ENCODE data around the gene P2RX4. TPM values are rescaled to one million over a fixed set of nuclear protein-coding genes. Genes with fewer than 3 reads are reported as not detected.

P2RX4 gene
- polyA plus RNA-seq, 1 donor (not counting 4 experiments of a cell fraction or from before 2014, with no cell fraction given): 5.1 TPM

DNA sequence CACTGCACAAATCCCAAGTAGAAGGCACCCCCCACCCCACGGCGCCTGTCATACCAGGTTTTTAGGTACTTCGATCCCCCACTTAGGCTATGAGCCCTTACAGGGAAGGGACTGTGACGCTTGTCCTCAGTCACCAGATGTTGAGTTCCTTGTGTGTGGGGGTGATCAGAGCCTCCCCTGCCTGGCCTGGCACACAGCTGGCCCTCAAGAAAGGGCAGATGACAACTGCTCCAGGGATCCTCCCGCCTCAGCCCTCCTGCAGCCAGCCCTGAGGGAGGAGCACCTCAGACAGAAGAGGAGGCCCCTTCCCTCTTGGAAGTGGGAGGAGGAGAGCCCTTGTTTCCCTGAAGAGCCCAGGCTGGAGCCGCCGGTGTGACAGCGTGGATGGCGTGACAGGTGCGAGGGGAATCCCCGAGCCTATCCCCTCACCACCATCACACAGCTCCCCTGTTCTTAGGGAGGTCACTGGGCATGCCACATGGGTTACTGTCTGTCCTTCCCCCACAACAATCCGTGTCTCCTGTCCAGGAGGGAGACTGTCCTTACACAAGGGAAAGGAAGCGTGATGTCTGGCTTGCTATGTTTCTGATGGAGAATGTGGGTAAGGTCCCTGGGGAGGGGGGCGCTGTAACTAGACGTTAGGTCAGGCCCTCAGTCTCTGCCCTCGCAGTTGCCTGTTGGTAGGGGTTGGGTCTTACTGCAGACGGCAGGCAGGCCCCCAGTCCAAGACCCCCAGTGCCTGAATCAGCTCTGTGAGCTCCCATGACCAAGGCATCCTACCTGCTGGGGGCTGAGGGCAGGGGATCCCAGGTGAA, 31.4 kb downstream of the P2RX4 start:
- Histone ChIP-seq H3K9me3 (ENCODE audit: control insufficient read depth, low read depth, low read length) (no peaks in the 10 kb centered on the region), H3K9me1 (ENCODE audit: control insufficient read depth, extremely low read depth, insufficient read depth, low read length) (no peaks in the 10 kb centered on the region), H2AFZ (ENCODE audit: control insufficient read depth, low read length) (no peak overlapping the region), H3K4me2 (ENCODE audit: control insufficient read depth, extremely low read depth, insufficient read depth, low read depth, low read length) (no peak overlapping the region), H3K9ac (ENCODE audit: control insufficient read depth, extremely low read depth, insufficient read depth, low read length) (no peak overlapping the region), H3K27ac (ENCODE audit: control insufficient read depth, insufficient read depth, low read length) (no peak overlapping the region), H3K79me2 (ENCODE audit: control insufficient read depth, insufficient read depth, low read length) (no peaks in the 10 kb centered on the region), H3K27me3 (ENCODE audit: control insufficient read depth, extremely low read depth, insufficient read depth, low read length) (no peaks in the 10 kb centered on the region), H3K36me3 (ENCODE audit: control insufficient read depth in 2 of 2, extremely low read depth in 1 of 2, insufficient read depth in 2 of 2, low read length in 2 of 2) (peaks cover 4 to 34% of the 10 kb centered on the region in 2 experiments), H4K20me1 (ENCODE audit: control insufficient read depth, extremely low read depth, insufficient read depth, low read length) (no peaks in the 10 kb centered on the region), H3K4me3 (ENCODE audit: control insufficient read depth in 2 of 3, extremely low read depth in 1 of 3, insufficient read depth in 2 of 3, low read depth in 1 of 3, low read length in 3 of 3) (no peak overlapping the region), H3K4me1 (ENCODE audit: control insufficient read depth, extremely low read depth, insufficient read depth, low read length) (no peaks in the 10 kb centered on the region)
- FAIRE-seq: no peak
- no peak for TF ChIP-seq EZH2 (IDR thresholded peaks at IDR 0.05; ENCODE audit: low read length)
- TF ChIP-seq, protein P1, sequence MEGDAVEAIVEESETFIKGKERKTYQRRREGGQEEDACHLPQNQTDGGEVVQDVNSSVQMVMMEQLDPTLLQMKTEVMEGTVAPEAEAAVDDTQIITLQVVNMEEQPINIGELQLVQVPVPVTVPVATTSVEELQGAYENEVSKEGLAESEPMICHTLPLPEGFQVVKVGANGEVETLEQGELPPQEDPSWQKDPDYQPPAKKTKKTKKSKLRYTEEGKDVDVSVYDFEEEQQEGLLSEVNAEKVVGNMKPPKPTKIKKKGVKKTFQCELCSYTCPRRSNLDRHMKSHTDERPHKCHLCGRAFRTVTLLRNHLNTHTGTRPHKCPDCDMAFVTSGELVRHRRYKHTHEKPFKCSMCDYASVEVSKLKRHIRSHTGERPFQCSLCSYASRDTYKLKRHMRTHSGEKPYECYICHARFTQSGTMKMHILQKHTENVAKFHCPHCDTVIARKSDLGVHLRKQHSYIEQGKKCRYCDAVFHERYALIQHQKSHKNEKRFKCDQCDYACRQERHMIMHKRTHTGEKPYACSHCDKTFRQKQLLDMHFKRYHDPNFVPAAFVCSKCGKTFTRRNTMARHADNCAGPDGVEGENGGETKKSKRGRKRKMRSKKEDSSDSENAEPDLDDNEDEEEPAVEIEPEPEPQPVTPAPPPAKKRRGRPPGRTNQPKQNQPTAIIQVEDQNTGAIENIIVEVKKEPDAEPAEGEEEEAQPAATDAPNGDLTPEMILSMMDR (optimal IDR thresholded peaks at IDR 0.05 in 1 of 3, IDR thresholded peaks at IDR 0.05 in 1 of 3, conservative IDR thresholded peaks at IDR 0.05 in 1 of 3; ENCODE audit: extremely low read depth in 1 of 3, insufficient read depth in 2 of 3, low read length in 3 of 3): no peak
- DNase-seq (ENCODE audit: low read depth, low spot score): no peak
- dilution Hi-C loops (cut with MboI; ENCODE audit: extremely low pct_ligation_motif_present, low sequenced_read_pairs): no loop called here

DNA sequence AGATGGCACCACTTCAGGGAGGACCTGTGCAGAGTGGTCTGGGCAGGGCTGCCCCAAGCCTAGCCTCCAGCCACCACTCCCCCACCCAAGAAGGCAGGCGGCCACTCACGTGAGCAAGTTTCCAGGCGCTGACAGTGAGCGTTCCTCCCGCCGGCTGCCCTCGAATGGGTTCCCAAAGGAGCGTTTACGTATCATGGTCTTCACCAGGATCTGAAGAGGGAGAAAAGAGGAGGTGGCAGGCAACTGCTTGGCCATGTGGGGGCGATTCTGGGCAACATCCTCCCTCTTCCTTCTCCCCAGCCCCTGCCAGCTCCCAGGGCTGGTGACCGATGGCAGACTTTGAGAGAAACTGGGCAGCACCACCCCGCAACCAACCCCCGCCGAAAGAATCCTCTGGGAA, 35.1 kb downstream of the P2RX4 start:
- Histone ChIP-seq H4K20me1 (ENCODE audit: control insufficient read depth, extremely low read depth, insufficient read depth, low read length) (no peaks in the 10 kb centered on the region), H3K9ac (ENCODE audit: control insufficient read depth, extremely low read depth, insufficient read depth, low read length) (no peak overlapping the region), H3K27ac (ENCODE audit: control insufficient read depth, insufficient read depth, low read length) (no peak overlapping the region), H3K9me1 (ENCODE audit: control insufficient read depth, extremely low read depth, insufficient read depth, low read length) (no peaks in the 10 kb centered on the region), H3K4me2 (ENCODE audit: control insufficient read depth, extremely low read depth, insufficient read depth, low read depth, low read length) (no peak overlapping the region), H3K27me3 (ENCODE audit: control insufficient read depth, extremely low read depth, insufficient read depth, low read length) (no peaks in the 10 kb centered on the region), H3K9me3 (ENCODE audit: control insufficient read depth, low read depth, low read length) (no peaks in the 10 kb centered on the region), H2AFZ (ENCODE audit: control insufficient read depth, low read length) (no peak overlapping the region), H3K79me2 (ENCODE audit: control insufficient read depth, insufficient read depth, low read length) (no peaks in the 10 kb centered on the region), H3K4me3 (ENCODE audit: control insufficient read depth in 2 of 3, extremely low read depth in 1 of 3, insufficient read depth in 2 of 3, low read depth in 1 of 3, low read length in 3 of 3) (no peak overlapping the region), H3K4me1 (ENCODE audit: control insufficient read depth, extremely low read depth, insufficient read depth, low read length) (no peaks in the 10 kb centered on the region), H3K36me3 (ENCODE audit: control insufficient read depth in 2 of 2, extremely low read depth in 1 of 2, insufficient read depth in 2 of 2, low read length in 2 of 2) (peaks cover 4 to 35% of the 10 kb centered on the region in 2 experiments)
- dilution Hi-C loops (cut with MboI; ENCODE audit: extremely low pct_ligation_motif_present, low sequenced_read_pairs): no loop called here
- TF ChIP-seq, protein P1 (optimal IDR thresholded peaks at IDR 0.05 in 1 of 3, IDR thresholded peaks at IDR 0.05 in 1 of 3, conservative IDR thresholded peaks at IDR 0.05 in 1 of 3; ENCODE audit: extremely low read depth in 1 of 3, insufficient read depth in 2 of 3, low read length in 3 of 3): no peak
- TF ChIP-seq EZH2 (IDR thresholded peaks at IDR 0.05; ENCODE audit: low read length): no peak
- FAIRE-seq (no peak), DNase-seq (ENCODE audit: low read depth, low spot score) (no peak)

Measured in keratinocyte (primary cell).